T-cell (primary cell): ENCODE measurements around the gene RUVBL1. TPM values are rescaled to one million over a fixed set of nuclear protein-coding genes. Genes with fewer than 3 reads are reported as not detected.
A peak's percentile ranks its signal among the peaks of the same experiment; 100 is the strongest.

Experiments used
- ATAC-seq, 4 experiments: fragments of 200-7000 bp in 3 of 4; fragments of 150-1000 bp in 1 of 4; cut with Tn5 transposase; replicated peaks in 1 of 4; 1 replicate in 3 of 4; 2 replicates in 1 of 4; pipeline ENCODE4 v1.10.0; 2021; ENCODE audit warnings: moderate library complexity in 3 of 4, mild to moderate bottlenecking in 2 of 4, moderate number of reproducible peaks in 1 of 4
- CTCF ChIA-PET, 2 donors: fragments of 300-600 bp; sonication (Branson Sonifier 250); formaldehyde crosslinking; loops; one replicate each; lab custom pipeline; 2022; ENCODE audit warnings: antibody characterized with exemption in 2 of 2; lab: Charles Lee
- POLR2A ChIA-PET, 2 donors: fragments of 300-600 bp; sonication (Branson Sonifier 250); formaldehyde crosslinking; loops; one replicate each; lab custom pipeline; 2022; ENCODE audit warnings: antibody characterized with exemption in 2 of 2; lab: Charles Lee
- DNase-seq, 35 experiments: peaks; one replicate each; pipeline versions ENCODE4 v3.0.0 to v3.0.0-alpha.2; 2013 to 2023
- H3K27ac ChIP-seq: one replicate; pipeline ENCODE4 v1.5.1; 2013; ENCODE audit warnings: low read length
- H3K27me3 ChIP-seq, 2 experiments: replicated peaks in 1 of 2; 1 replicate in 1 of 2; 2 replicates in 1 of 2; pipeline versions ENCODE4 v1.6.1 to v1.7.0; 2013; ENCODE audit warnings: low read length in 1 of 2, mixed read lengths in 1 of 2; ENCODE audit not compliant: control insufficient read depth in 2 of 2, insufficient read depth in 2 of 2; ENCODE audit errors: extremely low read depth in 1 of 2
- H3K36me3 ChIP-seq, 2 donors: 1 replicate in 1 of 2; 2 replicates in 1 of 2; pipeline versions ENCODE4 v1.6.1 to v1.7.0; 2013; ENCODE audit warnings: low read length in 1 of 2; ENCODE audit not compliant: control insufficient read depth in 2 of 2, insufficient read depth in 1 of 2; ENCODE audit errors: extremely low read depth in 1 of 2
- H3K4me1 ChIP-seq, 2 experiments: 1 replicate in 1 of 2; 2 replicates in 1 of 2; pipeline versions ENCODE4 v1.6.1 to v1.7.0; 2013; ENCODE audit warnings: low read length in 2 of 2, mixed read lengths in 1 of 2; ENCODE audit not compliant: insufficient read depth in 2 of 2, control insufficient read depth in 1 of 2; ENCODE audit errors: extremely low read depth in 1 of 2
- H3K4me3 ChIP-seq, 2 donors: 1 replicate in 1 of 2; 2 replicates in 1 of 2; pipeline versions ENCODE4 v1.5.1 to v1.7.0; 2013; ENCODE audit warnings: mild to moderate bottlenecking in 2 of 2, low read length in 1 of 2, moderate library complexity in 1 of 2; ENCODE audit not compliant: control insufficient read depth in 1 of 2; ENCODE audit errors: extremely low read depth in 1 of 2
- H3K9me3 ChIP-seq: 2 replicates; pipeline ENCODE4 v1.7.0; 2013
- H3K27ac Mint-ChIP-seq, 2 donors: one replicate each; pipeline ENCODE4 v1.8.0; 2020 to 2021; ENCODE audit warnings: mild to moderate bottlenecking in 2 of 2, mixed read lengths in 2 of 2
- H3K27me3 Mint-ChIP-seq, 2 donors: one replicate each; pipeline ENCODE4 v1.8.0; 2021 to 2022; ENCODE audit warnings: mixed read lengths in 2 of 2
- H3K36me3 Mint-ChIP-seq: one replicate; pipeline ENCODE4 v1.8.0; 2021; ENCODE audit warnings: mixed read lengths
- H3K4me1 Mint-ChIP-seq, 3 donors: one replicate each; pipeline ENCODE4 v1.8.0; 2020 to 2022; ENCODE audit warnings: mixed read lengths in 3 of 3, mild to moderate bottlenecking in 1 of 3
- H3K4me3 Mint-ChIP-seq, 3 donors: one replicate each; pipeline ENCODE4 v1.8.0; 2020 to 2022; ENCODE audit warnings: mild to moderate bottlenecking in 3 of 3, mixed read lengths in 3 of 3, moderate library complexity in 3 of 3
- H3K9me3 Mint-ChIP-seq, 3 donors: one replicate each; pipeline ENCODE4 v1.8.0; 2020 to 2022; ENCODE audit warnings: mixed read lengths in 3 of 3
- WGBS: methylation state at CpG from one replicate; pipeline ENCODE4 v1.1.5; 2013; ENCODE audit warnings: missing lambda C conversion rate; ENCODE audit not compliant: insufficient coverage; 5-methylcytosine and 5-hydroxymethylcytosine counted together
- total RNA-seq, 35 experiments: library from RNA in 6 of 35; stranded (reverse) in 6 of 35; fragments of 120-200 nt in 1 of 35; gene quantifications; one replicate each; pipeline versions ENCODE4 v1.2.1 to v1.2.4 and lab custom pipeline; 2013 to 2026

Gene RUVBL1
- total RNA-seq, 5 donors from 2014 or later (not counting 1 experiment from before 2014, with no cell fraction given) = 21.4 to 33.4 (median 29.9) TPM

DNA sequence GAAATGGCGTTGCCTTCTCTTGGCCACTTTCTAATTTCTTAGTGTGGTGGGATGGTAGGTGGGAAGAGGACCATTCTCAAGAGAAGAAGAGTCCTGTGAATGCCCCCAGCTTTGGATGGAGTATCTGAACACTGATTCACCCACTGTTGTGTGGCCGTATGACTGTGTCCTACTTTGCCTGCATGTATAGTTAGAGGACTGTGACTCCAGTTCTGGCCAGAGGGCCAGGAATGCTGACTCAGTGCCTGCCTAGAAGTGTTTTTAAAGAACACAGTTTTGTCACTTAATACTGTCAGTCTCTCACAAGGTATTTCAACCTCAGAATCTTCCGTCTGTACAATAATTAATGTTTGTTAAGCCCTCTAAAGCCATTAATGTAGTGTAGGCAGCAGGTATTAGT is 69.2 kb downstream of the RUVBL1 start:
- no peaks in the 10 kb centered on the region for H3K27me3 Mint-ChIP-seq
- ChIA-PET POLR2A (interaction anchor here in 1 of 2 donors (0.9 kb wide), 1 partner anchor 12 kb away, joined by 3 read pairs; no protein-coding TSS in a partner anchor), CTCF (no interaction called here)
- H3K27ac Mint-ChIP-seq = peak overlapping the region; percentile 9 to 92
- DNase-seq (no peak), ATAC-seq (no peak)
- no peaks in the 10 kb centered on the region for H3K9me3 Mint-ChIP-seq
- Histone ChIP-seq H3K9me3 (no peaks in the 10 kb centered on the region), H3K27me3 (no peaks in the 10 kb centered on the region), H3K4me3 (no peak overlapping the region), H3K4me1 (peaks cover 26 to 28% of the 10 kb centered on the region in 2 experiments), H3K36me3 (peaks cover 0 to 40% of the 10 kb centered on the region in 2 donors), H3K27ac (peak overlapping the region; percentile 7)
- no CpG with 5 or more reads among the region's 3 CpGs for WGBS
- peaks cover 38% of the 10 kb centered on the region for H3K36me3 Mint-ChIP-seq
- H3K4me1 Mint-ChIP-seq = peaks cover 44 to 46% (median 45%) of the 10 kb centered on the region in 3 donors
- H3K4me3 Mint-ChIP-seq = peak overlapping the region; percentile 94 to 98 (median 96)

DNA sequence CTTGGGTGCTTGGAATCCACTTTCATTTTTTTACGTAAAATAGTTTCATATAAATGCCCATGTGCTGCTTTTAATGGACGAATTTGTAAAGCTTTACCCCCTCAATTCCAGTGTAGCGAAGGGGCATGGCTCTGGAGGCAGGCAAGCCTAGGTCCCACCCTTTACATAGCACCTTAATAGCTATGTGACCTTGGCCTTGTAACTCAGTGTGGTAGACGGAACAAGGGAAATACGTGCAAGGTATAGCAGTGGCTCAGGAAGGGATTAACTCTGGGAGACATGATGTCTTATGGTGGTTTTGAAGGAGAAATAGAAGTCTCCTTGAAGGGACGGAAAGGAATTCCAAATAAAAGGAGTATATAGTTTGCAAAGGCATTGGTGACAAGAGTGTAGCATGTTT is 70.0 kb downstream of the RUVBL1 start:
- WGBS = 61% methylated on average over 3 of the region's 6 CpGs
- CTCF ChIA-PET = interaction anchor here in 1 of 2 donors (0.6 kb wide), 1 partner anchor 81 kb away, joined by 4 read pairs; no protein-coding TSS in a partner anchor

DNA sequence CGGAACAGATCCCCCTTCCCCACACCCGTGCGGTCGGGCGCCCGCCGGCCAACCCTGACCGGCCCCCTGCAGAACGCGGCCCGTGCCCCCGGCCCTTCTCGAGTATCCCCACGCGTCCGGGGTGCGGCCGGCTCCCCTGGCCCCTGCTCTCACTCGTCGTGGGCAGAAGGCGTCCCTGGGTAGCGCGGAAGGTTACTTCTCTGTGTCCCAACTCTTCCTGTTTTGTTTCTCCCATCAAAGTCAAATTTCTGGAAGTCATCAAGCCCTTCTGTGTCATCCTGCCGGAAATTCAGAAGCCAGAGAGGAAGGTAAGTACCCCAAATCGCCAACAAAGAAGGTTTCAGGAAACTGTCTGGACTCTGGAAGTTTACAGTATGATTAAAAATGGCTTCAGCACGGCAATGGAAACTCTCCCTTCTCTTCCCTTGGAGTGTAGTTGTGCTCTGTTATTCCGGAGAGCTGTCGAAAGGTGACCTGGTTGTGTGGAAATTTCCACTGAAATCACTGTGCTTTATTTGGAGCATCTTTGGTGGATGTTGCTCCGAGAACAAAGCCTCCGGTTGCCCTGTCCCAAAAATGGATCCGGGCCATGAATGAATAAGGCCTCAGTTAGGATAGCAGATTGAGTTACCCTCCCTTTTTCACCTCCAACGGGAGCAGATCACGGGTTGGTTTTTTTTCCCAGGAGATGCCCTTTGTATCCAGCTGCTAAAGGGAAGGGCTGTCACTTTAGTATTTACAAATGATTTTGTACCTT is 70.8 kb downstream of the RUVBL1 start:
- peaks cover 38% of the 10 kb centered on the region for H3K36me3 Mint-ChIP-seq
- peaks cover 0 to 29% of the 10 kb centered on the region in 2 donors for H3K36me3 ChIP-seq
- ChIA-PET POLR2A (interaction anchor here in 1 of 2 donors (0.5 kb wide), 1 partner anchor 23 kb away, joined by 3 read pairs; no protein-coding TSS in a partner anchor), CTCF (interaction anchor here in 1 of 2 donors (0.5 to 1.3 kb wide), 3 partner anchors 23 to 455 kb away, joined by 3 to 4 read pairs (median 4); partner anchors contain the start of gene MCM2)
- no peak for DNase-seq
- peak overlapping the region; percentile 94 to 98 (median 96) for H3K4me3 Mint-ChIP-seq
- H3K9me3 Mint-ChIP-seq = no peaks in the 10 kb centered on the region
- H3K4me1 Mint-ChIP-seq = peaks cover 44 to 46% (median 45%) of the 10 kb centered on the region in 3 donors
- peak overlapping the region; percentile 92 to 95 for H3K27ac Mint-ChIP-seq
- H3K27ac ChIP-seq = peak overlapping the region; percentile 27
- peaks cover 26 to 28% of the 10 kb centered on the region in 2 experiments for H3K4me1 ChIP-seq
- H3K27me3 ChIP-seq = no peaks in the 10 kb centered on the region
- H3K9me3 ChIP-seq = no peaks in the 10 kb centered on the region
- WGBS = under 1% methylated on average over 23 of the region's 33 CpGs
- H3K4me3 ChIP-seq = peak overlapping the region; percentile 57 to 91
- peak in 2 of 4 experiments; percentile 10 to 16 for ATAC-seq
- H3K27me3 Mint-ChIP-seq = no peaks in the 10 kb centered on the region

More for the DNA sequence above, 70.0 kb downstream of the RUVBL1 start:
- Mint-ChIP-seq H3K4me3 (peak overlapping the region; percentile 94 to 98 (median 96)), H3K27ac (peak overlapping the region; percentile 92 to 95), H3K36me3 (peaks cover 38% of the 10 kb centered on the region), H3K27me3 (no peaks in the 10 kb centered on the region), H3K9me3 (no peaks in the 10 kb centered on the region), H3K4me1 (peaks cover 44 to 46% (median 45%) of the 10 kb centered on the region in 3 donors)
- DNase-seq (no peak), ATAC-seq (no peak)
- H3K9me3 ChIP-seq = no peaks in the 10 kb centered on the region
- peak overlapping the region; percentile 27 for H3K27ac ChIP-seq
- peaks cover 26 to 28% of the 10 kb centered on the region in 2 experiments for H3K4me1 ChIP-seq
- POLR2A ChIA-PET = interaction anchor here in 1 of 2 donors (0.7 kb wide), 1 partner anchor 16 kb away, joined by 3 read pairs; no protein-coding TSS in a partner anchor
- H3K27me3 ChIP-seq = no peaks in the 10 kb centered on the region
- peak overlapping the region in 1 of 2 donors; percentile 57 for H3K4me3 ChIP-seq
- H3K36me3 ChIP-seq = peaks cover 0 to 33% of the 10 kb centered on the region in 2 donors

- ChIA-PET CTCF (interaction anchor here in 1 of 2 donors (0.5 to 1.3 kb wide), 3 partner anchors 24 to 454 kb away, joined by 3 to 4 read pairs (median 4); partner anchors contain the start of gene MCM2), POLR2A (interaction anchor here in 1 of 2 donors (0.5 kb wide), 1 partner anchor 24 kb away, joined by 3 read pairs; no protein-coding TSS in a partner anchor)
- Histone ChIP-seq H3K4me1 (peaks cover 26 to 28% of the 10 kb centered on the region in 2 experiments), H3K36me3 (peaks cover 0 to 25% of the 10 kb centered on the region in 2 donors), H3K9me3 (no peaks in the 10 kb centered on the region), H3K27me3 (no peaks in the 10 kb centered on the region), H3K4me3 (peak within 1 kb of the TSS; percentile 91 to 97), H3K27ac (peak within 1 kb of the TSS; percentile 75)
- under 1% methylated on average over 90 of the region's 90 CpGs for WGBS
- peaks cover 35% of the 10 kb centered on the region for H3K36me3 Mint-ChIP-seq
- peaks cover 0 to under 1% of the 10 kb centered on the region in 2 donors for H3K27me3 Mint-ChIP-seq
- ATAC-seq (peak; percentile 95 to 98 (median 96)), DNase-seq (peak; percentile 86 to 96 (median 93))
- H3K4me1 Mint-ChIP-seq = peaks cover 44 to 45% (median 44%) of the 10 kb centered on the region in 3 donors
- H3K27ac Mint-ChIP-seq = peak within 1 kb of the TSS; percentile 92 to 95
- peak within 1 kb of the TSS; percentile 94 to 98 (median 96) for H3K4me3 Mint-ChIP-seq
- H3K9me3 Mint-ChIP-seq = no peaks in the 10 kb centered on the region
Observed at GRCh38 chr3:128051837-128052594, 71.6 kb downstream of the RUVBL1 start, which contains the start of gene SEC61A1. SEC61A1 (plus strand) TSS chr3:128052437; CDS start chr3:128052553, 116 bp downstream.

DNA sequence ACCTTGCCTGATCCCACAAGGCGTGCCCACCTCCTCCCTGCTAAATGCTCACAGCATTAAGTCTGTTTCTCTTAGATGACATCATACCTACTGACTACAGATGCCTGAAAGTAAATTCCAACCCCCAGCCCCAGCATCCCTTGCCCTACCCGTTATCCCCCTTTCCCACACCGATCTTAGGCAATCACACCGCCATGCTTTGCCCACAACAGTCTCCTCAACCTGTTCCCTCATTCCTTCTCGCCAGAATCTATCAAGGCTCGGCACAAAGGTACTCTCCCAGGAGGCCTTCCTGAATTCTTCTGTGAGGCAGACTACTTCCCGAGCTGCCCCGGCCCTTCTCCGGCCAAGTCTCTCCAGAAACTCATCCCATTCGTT is 72.2 kb downstream of the RUVBL1 start:
- ChIA-PET POLR2A (no interaction called here), CTCF (no interaction called here)
- Mint-ChIP-seq H3K9me3 (no peaks in the 10 kb centered on the region), H3K27ac (peak overlapping the region; percentile 81 to 87), H3K27me3 (peaks cover 3 to 4% of the 10 kb centered on the region in 2 donors), H3K4me1 (peaks cover 42 to 44% (median 44%) of the 10 kb centered on the region in 3 donors), H3K4me3 (peak overlapping the region; percentile 88 to 98 (median 96)), H3K36me3 (peaks cover 32% of the 10 kb centered on the region)
- peak overlapping the region; percentile 75 for H3K27ac ChIP-seq
- ATAC-seq (no peak), DNase-seq (no peak)
- peaks cover 0 to 20% of the 10 kb centered on the region in 2 donors for H3K36me3 ChIP-seq
- no peaks in the 10 kb centered on the region for H3K27me3 ChIP-seq
- H3K9me3 ChIP-seq = no peaks in the 10 kb centered on the region
- peak overlapping the region; percentile 63 to 97 for H3K4me3 ChIP-seq
- WGBS = 15% methylated on average over 10 of the region's 10 CpGs
- peaks cover 26 to 28% of the 10 kb centered on the region in 2 experiments for H3K4me1 ChIP-seq
